HCT116 (cell line): ENCODE results near the gene DNAH10. TPM values are rescaled to one million over a fixed set of nuclear protein-coding genes. Genes with fewer than 3 reads are reported as not detected.

Source experiments
- ATAC-seq: fragments of 200-7000 bp; cut with Tn5 transposase; 2 replicates; pipeline ENCODE4 v1.9.1; 2020; ENCODE audit warnings: mild to moderate bottlenecking, moderate library complexity
- BruUV-seq: library from RNA; stranded (reverse); fragments of 400-500 nt; replicated peaks from 2 replicates; lab custom pipeline; 2021; lab: Mats Ljungman, UMichigan
- CTCF ChIA-PET: fragments of 300-600 bp; sonication (Branson Sonifier 250); formaldehyde crosslinking; loops from one replicate; lab custom pipeline; 2021; ENCODE audit warnings: antibody characterized with exemption; lab: Charles Lee
- POLR2A ChIA-PET: fragments of 300-600, 350-600 bp; sonication (Branson Sonifier 250); formaldehyde crosslinking; loops from one replicate; lab custom pipeline; 2021; ENCODE audit warnings: antibody characterized with exemption; lab: Charles Lee
- RAD21 ChIA-PET, 2 experiments: fragments of 300-600 bp; sonication (Branson Sonifier 250); formaldehyde crosslinking; loops; one replicate each; lab custom pipeline; 2023; ENCODE audit warnings: low total read pairs in 2 of 2; ENCODE audit not compliant: uncharacterized antibody in 2 of 2, unreplicated experiment in 2 of 2, low non-redundant PET in 1 of 2; lab: Charles Lee
- DNase-seq: peaks from one replicate; pipeline ENCODE4 v3.0.0-alpha.2; 2010; ENCODE audit warnings: low read depth, low spot score
- H2AFZ ChIP-seq: fragments of 200-600 bp; shearing (Covaris generic), sonication (generic); 2 replicates; pipeline ENCODE4 v1.6.1; 2017; ENCODE audit warnings: low read depth, mixed run types, mixed read lengths, antibody characterized with exemption, low read length; ENCODE audit not compliant: poor library complexity, severe bottlenecking
- H3K27ac ChIP-seq: 2 replicates; pipeline ENCODE4 v1.5.1; 2012; ENCODE audit warnings: low read depth, low read length
- H3K27me3 ChIP-seq: fragments of 200-600 bp; sonication (generic); 2 replicates; pipeline ENCODE4 v1.6.1; 2016; ENCODE audit warnings: mixed run types, low read length, mixed read lengths; ENCODE audit not compliant: insufficient read depth
- H3K36me3 ChIP-seq, 2 experiments: fragments of 200-500 bp in 1 of 2; fragments of 200-600 bp in 1 of 2; sonication (Bioruptor generic) in 1 of 2; sonication (generic) in 1 of 2; 2 replicates each; pipeline versions ENCODE4 v1.5.1 to v1.6.1; 2014 to 2016; ENCODE audit warnings: low read length in 2 of 2, inconsistent platforms in 1 of 2, mixed read lengths in 1 of 2, mixed run types in 1 of 2; ENCODE audit not compliant: insufficient read depth in 2 of 2, control insufficient read depth in 1 of 2
- H3K4me1 ChIP-seq, 2 experiments: fragments of 200-600 bp in 1 of 2; sonication (generic) in 1 of 2; 2 replicates each; pipeline versions ENCODE4 v1.5.1 to v1.6.1; 2012 to 2017; ENCODE audit warnings: low read length in 2 of 2, inconsistent platforms in 1 of 2, mild to moderate bottlenecking in 1 of 2, mixed read lengths in 1 of 2, mixed run types in 1 of 2, moderate library complexity in 1 of 2; ENCODE audit not compliant: insufficient read depth in 2 of 2, control insufficient read depth in 1 of 2
- H3K4me2 ChIP-seq: fragments of 200-600 bp; sonication (generic); 2 replicates; pipeline ENCODE4 v1.6.1; 2017; ENCODE audit warnings: mixed run types, low read length, mixed read lengths
- H3K4me3 ChIP-seq, 2 experiments: fragments of 200-600 bp in 1 of 2; sonication (generic) in 1 of 2; replicated peaks in 1 of 2; 2 replicates each; pipeline ENCODE4 v1.5.1; 2011 to 2016; ENCODE audit warnings: low read length in 2 of 2, control low read depth in 1 of 2, low read depth in 1 of 2, mild to moderate bottlenecking in 1 of 2, mixed read lengths in 1 of 2, mixed run types in 1 of 2
- H3K79me2 ChIP-seq: fragments of 200-600 bp; sonication (generic); 2 replicates; pipeline ENCODE4 v1.6.1; 2017; ENCODE audit warnings: mild to moderate bottlenecking, mixed run types, low read length, moderate library complexity, mixed read lengths; ENCODE audit not compliant: insufficient read depth
- H3K9ac ChIP-seq: fragments of 200-600 bp; sonication (generic); 2 replicates; pipeline ENCODE4 v1.6.1; 2016; ENCODE audit warnings: low read length, mixed read lengths
- H3K9me2 ChIP-seq: fragments of 200-600 bp; sonication (generic), shearing (Covaris generic); 2 replicates; pipeline ENCODE4 v1.6.1; 2017; ENCODE audit warnings: mixed run types, mild to moderate bottlenecking, moderate library complexity; ENCODE audit not compliant: insufficient read depth
- H3K9me3 ChIP-seq, 2 experiments: fragments of 200-500 bp in 1 of 2; fragments of 200-600 bp in 1 of 2; sonication (Bioruptor generic) in 1 of 2; sonication (generic) in 1 of 2; 2 replicates each; pipeline ENCODE4 v1.6.1; 2014 to 2017; ENCODE audit warnings: low read length in 2 of 2, mixed read lengths in 2 of 2, inconsistent platforms in 1 of 2, low read depth in 1 of 2, mild to moderate bottlenecking in 1 of 2, mixed run types in 1 of 2, moderate library complexity in 1 of 2; ENCODE audit not compliant: control insufficient read depth in 1 of 2, insufficient read depth in 1 of 2
- H4K20me1 ChIP-seq: fragments of 200-600 bp; sonication (generic), shearing (Covaris generic); 2 replicates; pipeline ENCODE4 v1.6.1; 2017; ENCODE audit warnings: mixed run types, mild to moderate bottlenecking, moderate library complexity; ENCODE audit not compliant: insufficient read depth
- CBX3 ChIP-seq: IDR thresholded peaks from 2 replicates; pipeline ENCODE4 v1.6.1; 2012; ENCODE audit warnings: low read depth
- CEBPB ChIP-seq: IDR thresholded peaks from 2 replicates; pipeline ENCODE4 v1.6.1; 2012; ENCODE audit warnings: low read depth
- EZH2 ChIP-seq: fragments of 200-600 bp; sonication (generic); IDR thresholded peaks from 2 replicates; pipeline ENCODE4 v1.6.1; 2017; ENCODE audit warnings: antibody characterized with exemption, mixed run types
- EZH2phosphoT487 ChIP-seq: fragments of 200-600 bp; IDR thresholded peaks from 2 replicates; pipeline ENCODE4 v1.6.1; 2018; ENCODE audit warnings: antibody characterized with exemption, borderline replicate concordance
- JUND ChIP-seq: IDR thresholded peaks from 2 replicates; pipeline ENCODE4 v1.6.1; 2012
- POLR2AphosphoS5 ChIP-seq: IDR thresholded peaks from 2 replicates; pipeline ENCODE4 v1.6.1; 2011; ENCODE audit warnings: mild to moderate bottlenecking, low read depth, low read length, moderate library complexity
- SIN3A ChIP-seq: IDR thresholded peaks from 2 replicates; pipeline ENCODE4 v1.6.1; 2012; ENCODE audit warnings: low read depth
- YY1 ChIP-seq: IDR thresholded peaks from 2 replicates; pipeline ENCODE4 v1.6.1; 2011; ENCODE audit warnings: low read length, low read depth, moderate library complexity, mild to moderate bottlenecking; ENCODE audit not compliant: insufficient replicate concordance; ENCODE audit errors: extremely low read depth
- ZBTB33 ChIP-seq: IDR thresholded peaks from 2 replicates; pipeline ENCODE4 v1.6.1; 2011; ENCODE audit warnings: mild to moderate bottlenecking, low read length, moderate library complexity; ENCODE audit not compliant: insufficient replicate concordance; ENCODE audit errors: extremely low read depth
- ZNF274 ChIP-seq: fragments of 200-500 bp; sonication (Bioruptor generic); IDR thresholded peaks from 2 replicates; pipeline ENCODE4 v1.6.1; 2014; ENCODE audit warnings: mild to moderate bottlenecking, low read depth, low read length, inconsistent platforms
- intact Hi-C: fragments of 100-400 bp; cut with micrococcal nuclease; formaldehyde crosslinking; loops from 2 replicates; pipeline ENCODE4 v1.10.0; 2022
- total RNA-seq: library from RNA; stranded (reverse); gene quantifications from one replicate; pipeline ENCODE4 v1.2.1, GENCODE V29; 2021; ENCODE audit not compliant: unreplicated experiment

Gene DNAH10
- total RNA-seq, 1 experiment from 2014 or later, result 1.3 TPM

GRCh38 chr12:123897221-123897620, 135.1 kb downstream of the DNAH10 start (continued):
- TF ChIP-seq EZH2, result no peak

DNA sequence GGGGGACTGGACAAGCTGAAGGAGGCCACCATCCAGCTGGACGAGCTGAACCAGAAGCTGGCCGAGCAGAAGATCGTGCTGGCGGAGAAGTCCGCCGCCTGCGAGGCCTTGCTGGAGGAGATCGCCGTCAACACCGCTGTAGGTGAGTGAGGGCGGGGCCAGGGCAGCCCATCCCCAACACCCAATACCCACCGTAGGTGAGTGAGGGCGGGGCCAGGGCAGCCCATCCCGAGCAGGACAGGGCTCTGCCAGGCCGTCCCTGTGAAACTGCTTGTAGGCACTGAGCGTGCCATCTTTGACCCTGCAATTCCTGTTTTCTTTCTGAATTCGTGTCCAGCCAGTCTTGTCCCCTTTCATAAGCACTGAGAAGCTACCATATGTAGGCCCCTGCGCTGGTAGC, 136.6 kb downstream of the DNAH10 start:
- H3K79me2 ChIP-seq, result no peaks in the 10 kb centered on the region
- H2AFZ ChIP-seq, result no peak overlapping the region
- H3K4me3 ChIP-seq, result no peak overlapping the region
- BruUV-seq, result no TSS peak
- CTCF ChIA-PET, result no interaction called here
- H3K9me2 ChIP-seq, result no peaks in the 10 kb centered on the region
- ATAC-seq (no peak), DNase-seq (no peak)
- intact Hi-C loops, result no loop called here
- no peak overlapping the region for H3K4me2 ChIP-seq
- TF ChIP-seq JUND (no peak), SIN3A (no peak), EZH2phosphoT487 (no peak), POLR2AphosphoS5 (no peak), EZH2 (no peak), ZNF274 (no peak), CEBPB (no peak), CBX3 (no peak), ZBTB33 (no peak), YY1 (no peak)
- H3K4me1 ChIP-seq, result peaks cover 25 to 30% of the 10 kb centered on the region in 2 experiments
- H4K20me1 ChIP-seq, result no peaks in the 10 kb centered on the region
- no peaks in the 10 kb centered on the region for H3K36me3 ChIP-seq
- H3K27me3 ChIP-seq, result no peaks in the 10 kb centered on the region
- no peaks in the 10 kb centered on the region for H3K9me3 ChIP-seq
- RAD21 ChIA-PET, result no interaction called here
- no peak overlapping the region for H3K27ac ChIP-seq
- H3K9ac ChIP-seq, result no peak overlapping the region
- POLR2A ChIA-PET, result no interaction called here
